ENCODE data around the gene QRICH2. TPM values are rescaled to one million over a fixed set of nuclear protein-coding genes. Genes with fewer than 3 reads are reported as not detected.
"Not testable (repeated sequence)": the region's sequence is repeated elsewhere in the genome, so short reads cannot be mapped to it uniquely, and the experiment has no call there.

The QRICH2 gene
- total and polyA plus RNA-seq, 5 donors = 1.9 to 2.5 (median 2.1) TPM

GRCh38 chr17:76226749-76227148, 81.3 kb downstream of the QRICH2 start:
- intact Hi-C loops (cut with DNase I); H3K27ac ChIP-seq (ENCODE audit: low read length); H3K27me3 ChIP-seq (ENCODE audit: control insufficient read depth, insufficient read depth); ATAC-seq; H3K4me1 ChIP-seq (ENCODE audit: control insufficient read depth, insufficient read depth, low read length); H3K9me3 ChIP-seq (ENCODE audit: control insufficient read depth, low read length); H3K4me3 ChIP-seq (ENCODE audit: low read length); DNase-seq: not testable (repeated sequence)
- WGBS = 92% methylated on average over 19 of the region's 19 CpGs

GRCh38 chr17:76225373-76226086, 82.5 kb downstream of the QRICH2 start:
- WGBS = 76% methylated on average over 7 of the region's 7 CpGs
- H3K4me3 ChIP-seq (ENCODE audit: low read length); ATAC-seq; H3K4me1 ChIP-seq (ENCODE audit: control insufficient read depth, insufficient read depth, low read length); DNase-seq; H3K27me3 ChIP-seq (ENCODE audit: control insufficient read depth, insufficient read depth); H3K27ac ChIP-seq (ENCODE audit: low read length); H3K9me3 ChIP-seq (ENCODE audit: control insufficient read depth, low read length); intact Hi-C loops (cut with DNase I): not testable (repeated sequence)

Other genes starting within 250 kb of the QRICH2 start
- 10 to 100 TPM; 59.9 to 63.5 (median 61.5) TPM for gene SRP68, start 235.8 kb downstream of the QRICH2 start, total RNA-seq
- 34.6 TPM for gene SRP68, start 235.8 kb downstream of the QRICH2 start, polyA plus RNA-seq
- gene GALR2, start 233.5 kb downstream of the QRICH2 start, total RNA-seq = not detected
- not detected for gene GALR2, start 233.5 kb downstream of the QRICH2 start, polyA plus RNA-seq
- gene ZACN, start 229.1 kb downstream of the QRICH2 start, total RNA-seq = not detected
- gene ZACN, start 229.1 kb downstream of the QRICH2 start, polyA plus RNA-seq = 1.5 TPM
- 10 to 100 TPM; 74.5 to 93.5 (median 84.8) TPM for gene EXOC7, start 204.5 kb downstream of the QRICH2 start, total RNA-seq
- gene EXOC7, start 204.5 kb downstream of the QRICH2 start, polyA plus RNA-seq = 40.4 TPM
- not detected for gene FOXJ1, start 167.0 kb downstream of the QRICH2 start, total RNA-seq
- gene FOXJ1, start 167.0 kb downstream of the QRICH2 start, polyA plus RNA-seq = not detected
- 10 to 100 TPM; 10.2 to 18.8 (median 13.9) TPM for gene RNF157, start 67.8 kb downstream of the QRICH2 start, total RNA-seq
- 12.1 TPM for gene RNF157, start 67.8 kb downstream of the QRICH2 start, polyA plus RNA-seq
- 10 to 100 TPM; 19.8 to 28.9 (median 24.5) TPM for gene UBALD2, start 42.9 kb downstream of the QRICH2 start, total RNA-seq
- 19.5 TPM for gene UBALD2, start 42.9 kb downstream of the QRICH2 start, polyA plus RNA-seq
- 10 to 100 TPM; 31.9 to 45.3 (median 39.1) TPM for gene PRPSAP1, start 45.6 kb upstream of the QRICH2 start, total RNA-seq
- gene PRPSAP1, start 45.6 kb upstream of the QRICH2 start, polyA plus RNA-seq = 37.4 TPM
- 10 to 100 TPM in 1 of 4 donors, 1 to 10 TPM in 3; 3.5 to 13.6 (median 3.8) TPM for gene SPHK1, start 76.3 kb upstream of the QRICH2 start, total RNA-seq
- 3.8 TPM for gene SPHK1, start 76.3 kb upstream of the QRICH2 start, polyA plus RNA-seq
- gene UBE2O, start 144.9 kb upstream of the QRICH2 start, total RNA-seq = 10 to 100 TPM; 24.2 to 37.3 (median 34.1) TPM
- 23.0 TPM for gene UBE2O, start 144.9 kb upstream of the QRICH2 start, polyA plus RNA-seq
- gene AANAT, start 159.3 kb upstream of the QRICH2 start, total RNA-seq = not detected
- not detected for gene AANAT, start 159.3 kb upstream of the QRICH2 start, polyA plus RNA-seq
- 10 to 100 TPM; 10.2 to 16.4 (median 12.8) TPM for gene RHBDF2, start 193.1 kb upstream of the QRICH2 start, total RNA-seq
- 11.2 TPM for gene RHBDF2, start 193.1 kb upstream of the QRICH2 start, polyA plus RNA-seq
- 10 to 100 TPM; 46.6 to 83.9 (median 67.3) TPM for gene CYGB, start 229.4 kb upstream of the QRICH2 start, total RNA-seq
- gene CYGB, start 229.4 kb upstream of the QRICH2 start, polyA plus RNA-seq = 58.7 TPM
- gene PRCD, start 231.8 kb upstream of the QRICH2 start, total RNA-seq = 10 to 100 TPM in 3 of 4 donors, 1 to 10 TPM in 1; 6.1 to 11.6 (median 10.9) TPM
- gene PRCD, start 231.8 kb upstream of the QRICH2 start, polyA plus RNA-seq = 9.8 TPM